ENCODE data around the gene PRRG3. TPM values are rescaled to one million over a fixed set of nuclear protein-coding genes. Genes with fewer than 3 reads are reported as not detected.

Gene PRRG3
- total RNA-seq, 1 donor from 2014 or later, result 1.4 TPM

DNA sequence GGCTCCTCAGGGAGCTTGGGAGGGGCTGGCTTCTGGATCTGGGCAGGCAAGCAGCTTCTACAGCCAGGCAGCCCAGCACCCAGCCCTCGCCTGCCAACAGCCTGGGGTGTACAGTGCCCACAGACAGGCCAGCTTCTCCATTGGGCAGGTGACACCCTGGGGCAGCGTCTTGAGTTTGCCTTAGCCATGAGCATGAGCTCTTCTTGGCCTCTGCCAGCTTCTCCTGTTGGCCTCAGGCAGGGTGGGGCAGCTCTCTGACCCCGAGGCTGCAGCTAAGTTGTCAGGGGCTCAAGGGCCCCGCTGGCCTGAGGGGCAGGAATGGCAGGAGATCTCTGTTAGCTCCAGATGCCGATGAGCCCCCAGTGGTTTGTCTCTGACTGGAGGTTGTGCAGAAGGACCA is 31.5 kb downstream of the PRRG3 start:
- no peaks in the 10 kb centered on the region for H3K36me3 ChIP-seq
- H3K4me3 ChIP-seq, result no peak overlapping the region
- H3K9me3 ChIP-seq, result no peaks in the 10 kb centered on the region
- no peak for DNase-seq
- TF ChIP-seq CTCF (IDR thresholded peaks at IDR 0.05), result no peak
- H3K27me3 ChIP-seq, result no peaks in the 10 kb centered on the region
- H3K27ac ChIP-seq, result no peak overlapping the region
- no peak for ATAC-seq
- no peaks in the 10 kb centered on the region for H3K4me1 ChIP-seq
- intact Hi-C loops (cut with DNase I), result no loop called here

GRCh38 chrX:151727346-151727745 is 32.1 kb downstream of the PRRG3 start:
- ATAC-seq, result no peak
- no peaks in the 10 kb centered on the region for H3K4me1 ChIP-seq
- intact Hi-C loops (cut with DNase I), result no loop called here
- H3K4me3 ChIP-seq, result no peak overlapping the region
- H3K27me3 ChIP-seq, result no peaks in the 10 kb centered on the region
- no peaks in the 10 kb centered on the region for H3K9me3 ChIP-seq
- no peak overlapping the region for H3K27ac ChIP-seq
- H3K36me3 ChIP-seq, result no peaks in the 10 kb centered on the region
- no peak for DNase-seq
- no peak for TF ChIP-seq CTCF (IDR thresholded peaks at IDR 0.05)

GRCh38 chrX:151729056-151729725 is 33.9 kb downstream of the PRRG3 start:
- H3K36me3 ChIP-seq, result no peaks in the 10 kb centered on the region
- no peak overlapping the region for H3K27ac ChIP-seq
- H3K27me3 ChIP-seq, result no peaks in the 10 kb centered on the region
- intact Hi-C loops (cut with DNase I), result no loop called here
- H3K9me3 ChIP-seq, result no peaks in the 10 kb centered on the region
- H3K4me3 ChIP-seq, result no peak overlapping the region
- no peak for TF ChIP-seq CTCF (IDR thresholded peaks at IDR 0.05)
- no peaks in the 10 kb centered on the region for H3K4me1 ChIP-seq
- ATAC-seq (no peak), DNase-seq (no peak)

DNA sequence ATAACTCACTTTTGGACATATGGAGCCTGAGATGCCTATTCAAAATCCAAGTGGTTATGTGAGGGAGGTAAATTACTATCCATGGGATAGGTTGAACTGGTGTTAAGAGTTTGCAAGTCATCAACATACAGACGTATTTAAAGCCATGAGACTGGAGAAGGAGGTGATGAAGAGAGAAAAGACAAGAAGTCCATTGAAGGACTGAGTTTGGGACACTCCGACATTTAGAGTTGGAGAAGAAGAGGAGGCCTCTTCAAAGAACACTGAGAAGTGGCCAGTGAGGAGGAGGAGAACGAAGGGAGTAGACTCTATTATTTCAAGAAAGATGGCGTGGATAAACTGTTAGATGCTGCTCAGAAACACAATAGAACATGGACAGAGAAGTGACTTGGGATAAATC is 39.2 kb downstream of the PRRG3 start, which contains the start of gene CNGA2:
CNGA2 (plus strand) TSS at position 301 of the 400 bp plus-strand sequence. CDS start 3,738 bp downstream, outside the sequence.
- no peaks in the 10 kb centered on the region for H3K27me3 ChIP-seq
- no peak for DNase-seq
- no peak for ATAC-seq

GRCh38 chrX:151735219-151735618 is 40.0 kb downstream of the PRRG3 start:
- H3K4me1 ChIP-seq, result no peaks in the 10 kb centered on the region
- H3K27me3 ChIP-seq, result no peaks in the 10 kb centered on the region
- H3K27ac ChIP-seq, result no peak overlapping the region
- no peak for TF ChIP-seq CTCF (IDR thresholded peaks at IDR 0.05)
- no peak for DNase-seq
- intact Hi-C loops (cut with DNase I), result no loop called here
- no peaks in the 10 kb centered on the region for H3K9me3 ChIP-seq
- H3K36me3 ChIP-seq, result no peaks in the 10 kb centered on the region
- ATAC-seq, result no peak
- H3K4me3 ChIP-seq, result no peak overlapping the region

More for the DNA sequence above, 39.2 kb downstream of the PRRG3 start, which contains the start of gene CNGA2:
- Histone ChIP-seq H3K4me3 (no peak within 1 kb of the TSS), H3K36me3 (no peaks in the 10 kb centered on the region), H3K4me1 (no peaks in the 10 kb centered on the region), H3K27ac (no peak within 1 kb of the TSS), H3K9me3 (no peaks in the 10 kb centered on the region)
- TF ChIP-seq CTCF (IDR thresholded peaks at IDR 0.05), result no peak
- intact Hi-C loops (cut with DNase I), result no loop called here
